ENCODE measurements around the gene SFMBT2.
"Not testable (repeated sequence)": the region's sequence is repeated elsewhere in the genome, so short reads cannot be mapped to it uniquely, and the experiment has no call there.

SFMBT2 gene

DNA sequence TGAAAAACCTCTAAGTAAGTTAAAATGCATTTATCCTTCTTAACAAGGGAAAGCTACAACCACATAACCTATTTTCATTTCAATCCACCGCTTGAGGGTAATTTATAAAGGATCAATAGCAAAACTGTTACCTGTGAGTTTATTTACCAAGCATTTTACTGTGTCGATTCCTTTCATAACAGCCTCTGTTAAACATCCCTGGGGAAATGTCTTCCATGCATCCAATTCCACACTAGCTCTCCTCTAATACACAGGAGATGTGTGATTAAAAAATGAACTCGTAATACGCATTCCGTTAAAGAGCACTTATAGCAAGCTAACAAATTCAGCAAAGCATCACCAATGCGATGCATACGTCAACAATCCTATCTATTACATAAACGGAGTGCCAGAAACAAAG lies 185.7 kb downstream of the SFMBT2 start:
- DNase-seq (ENCODE audit: low spot score), result no peak

GRCh38 chr10:7218968-7219367 lies 191.9 kb downstream of the SFMBT2 start:
- DNase-seq (ENCODE audit: low spot score), result no peak

DNA sequence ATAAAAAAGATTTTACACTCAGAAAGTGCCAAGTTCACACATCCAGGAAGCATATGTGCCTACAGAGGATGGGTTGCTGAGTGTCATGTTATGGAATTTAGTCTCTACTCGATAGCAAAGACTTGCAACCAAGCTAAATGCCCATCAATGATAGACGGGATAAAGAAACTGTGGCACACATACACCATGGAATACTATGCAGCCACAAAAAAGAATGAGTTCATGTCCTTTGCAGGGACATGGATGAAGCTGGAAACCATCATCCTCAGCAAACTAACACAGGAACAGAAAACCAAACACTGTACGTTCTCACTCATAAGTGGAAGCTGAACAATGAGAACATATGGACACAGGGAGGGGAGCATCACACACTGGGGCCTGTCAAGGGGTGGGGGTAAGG lies 198.1 kb downstream of the SFMBT2 start:
- DNase-seq (ENCODE audit: low spot score), result not testable (repeated sequence)

GRCh38 chr10:7211857-7212577 lies 198.8 kb downstream of the SFMBT2 start:
- DNase-seq (ENCODE audit: low spot score), result no peak

DNA sequence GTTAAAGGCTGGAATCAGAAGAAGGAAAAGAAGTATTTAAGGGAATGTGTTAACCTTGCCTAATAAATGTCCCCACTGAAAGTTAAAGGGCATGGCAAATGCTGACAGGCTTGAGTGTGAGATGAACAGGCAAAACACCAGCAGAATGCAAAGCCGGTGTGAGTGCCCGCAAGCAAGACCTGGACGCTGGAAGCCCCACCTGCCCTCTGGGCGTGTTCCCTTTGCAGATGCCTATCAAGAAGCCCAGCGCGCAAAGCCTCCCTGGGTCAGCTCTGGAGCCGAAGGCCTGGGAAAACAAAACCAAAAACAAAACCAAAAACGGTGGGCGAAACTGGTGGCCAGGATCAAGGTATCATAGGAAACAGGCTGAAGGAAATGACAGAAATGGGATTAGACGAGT lies 200.3 kb downstream of the SFMBT2 start:
- DNase-seq (ENCODE audit: low spot score), result no peak

- no peak for DNase-seq (ENCODE audit: low spot score)
Observed at GRCh38 chr10:7209458-7209857, 201.4 kb downstream of the SFMBT2 start.

DNA sequence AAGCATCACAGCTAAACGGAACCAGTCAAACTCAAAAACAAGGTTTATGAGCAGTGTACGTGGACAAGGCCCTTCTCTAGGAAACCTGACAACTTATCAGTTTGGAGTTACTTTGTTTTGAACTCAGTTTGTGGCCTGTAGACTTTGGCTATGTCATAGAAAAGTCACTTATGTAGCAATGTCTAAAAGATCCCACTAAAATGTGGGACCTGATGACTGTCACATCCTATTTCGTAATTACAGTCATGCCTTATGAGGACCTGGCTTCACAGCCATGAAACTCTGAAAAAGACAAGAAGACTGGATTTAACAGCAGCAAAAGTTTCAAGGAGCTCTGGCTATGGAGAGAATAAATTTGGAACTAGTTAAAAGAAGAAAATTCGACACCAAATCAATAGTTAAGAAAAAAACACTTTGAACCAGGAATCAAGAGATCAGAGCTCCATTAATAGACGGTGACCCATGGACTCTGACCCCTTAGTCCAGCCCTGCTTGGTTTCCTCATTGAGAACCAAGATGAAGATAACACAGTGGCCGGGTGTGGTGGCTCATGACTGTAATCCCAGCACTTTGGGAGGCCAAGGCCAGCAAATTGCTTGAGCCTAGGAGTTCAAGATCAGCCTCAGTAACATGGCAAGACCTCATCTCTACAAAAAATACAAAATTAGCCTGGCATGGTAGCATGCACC lies 204.3 kb downstream of the SFMBT2 start:
- DNase-seq (ENCODE audit: low spot score), result no peak

DNA sequence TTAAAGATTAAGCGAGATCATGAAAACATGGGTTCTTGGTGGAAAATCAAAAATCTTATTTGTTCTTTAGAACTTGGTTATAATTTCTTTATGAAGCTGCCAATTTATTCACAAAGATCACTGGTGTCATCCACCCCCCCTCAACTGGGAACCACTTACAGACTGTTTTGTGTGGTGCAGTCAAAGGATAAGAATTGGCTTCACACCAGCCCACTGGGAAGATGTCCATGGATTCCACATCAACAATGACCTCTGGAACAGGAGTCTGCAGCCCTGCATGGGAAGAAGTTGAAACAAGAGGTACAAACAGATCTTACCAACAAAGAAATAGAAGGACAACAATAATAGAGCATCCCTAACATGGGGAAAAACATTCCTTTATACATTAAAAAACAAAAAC lies 205.2 kb downstream of the SFMBT2 start:
- DNase-seq (ENCODE audit: low spot score), result no peak

DNA sequence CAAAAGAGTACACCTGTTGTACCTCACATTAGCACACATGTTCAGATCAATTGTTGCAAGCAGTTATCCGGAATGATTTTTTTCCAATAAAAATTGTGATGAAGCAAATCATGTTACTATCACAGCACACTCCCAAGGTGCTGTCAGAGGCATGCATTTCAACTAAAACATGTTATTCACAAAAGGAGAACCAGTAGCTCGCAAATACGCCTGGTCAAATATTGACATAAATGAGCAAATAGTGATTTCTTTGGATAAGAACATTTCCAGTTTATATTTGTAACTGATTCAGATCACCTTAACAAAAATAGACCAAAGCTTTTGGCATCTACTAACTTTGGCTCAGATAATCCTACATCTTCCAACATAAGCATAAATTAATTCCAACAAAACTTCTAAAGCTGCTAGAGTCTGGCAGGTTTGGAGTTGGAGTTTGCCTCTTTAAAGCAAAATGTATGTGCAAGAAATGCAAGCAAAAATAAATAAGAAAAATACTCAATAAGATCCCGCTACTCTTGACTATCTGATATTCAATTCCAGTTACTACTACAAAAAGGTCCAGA lies 208.0 kb downstream of the SFMBT2 start:
- no peak for DNase-seq (ENCODE audit: low spot score)

DNA sequence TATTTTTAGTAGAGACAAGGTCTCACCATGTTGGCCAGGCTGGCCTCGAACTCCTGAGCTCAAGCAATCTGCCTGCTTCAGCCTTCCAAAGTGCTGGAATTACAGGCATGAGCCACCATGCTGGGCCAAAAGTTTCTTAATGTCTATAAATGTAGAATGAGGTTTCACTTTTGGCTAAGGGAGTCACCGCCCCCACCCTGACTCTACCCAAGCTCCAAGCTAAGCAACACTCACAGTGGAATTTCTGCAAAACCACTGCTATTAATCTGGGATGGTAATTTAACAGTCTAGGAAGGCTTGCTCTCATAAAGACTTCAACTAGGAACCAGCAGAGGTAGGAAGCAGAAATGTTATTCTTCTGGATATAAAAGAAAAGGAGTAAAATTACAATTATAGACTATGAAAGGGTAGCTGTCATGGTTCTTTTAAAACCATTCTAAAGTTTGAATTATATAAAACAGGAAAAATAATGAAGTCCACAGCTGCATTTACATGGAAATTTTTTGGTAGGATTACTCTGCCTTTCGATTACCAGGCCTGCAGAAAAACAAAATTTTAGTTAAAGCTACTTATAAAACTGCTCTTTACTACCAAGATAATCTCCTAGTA lies 211.6 kb downstream of the SFMBT2 start:
- no peak for DNase-seq (ENCODE audit: low spot score)

GRCh38 chr10:7196284-7196683 lies 214.6 kb downstream of the SFMBT2 start:
- no peak for DNase-seq (ENCODE audit: low spot score)

DNA sequence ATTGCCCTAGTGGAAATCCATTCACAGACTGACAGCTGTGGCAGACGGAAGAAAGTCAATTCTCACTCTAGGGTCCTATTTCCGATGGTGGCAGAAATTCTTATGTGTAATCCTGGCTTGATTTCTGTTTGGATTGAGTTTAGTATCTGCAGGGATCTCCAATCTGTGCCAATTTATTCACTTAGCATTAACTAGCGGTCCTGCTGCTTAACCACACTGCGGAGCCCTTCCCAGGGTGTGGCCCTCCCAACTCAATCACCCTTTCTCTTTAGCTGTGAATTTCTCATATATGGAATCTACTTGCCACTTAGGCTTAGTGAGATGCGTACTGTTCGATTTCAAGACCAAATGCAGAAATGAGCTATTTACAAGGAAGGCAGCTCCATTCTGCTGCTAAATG lies 215.7 kb downstream of the SFMBT2 start:
- no peak for DNase-seq (ENCODE audit: low spot score)

DNA sequence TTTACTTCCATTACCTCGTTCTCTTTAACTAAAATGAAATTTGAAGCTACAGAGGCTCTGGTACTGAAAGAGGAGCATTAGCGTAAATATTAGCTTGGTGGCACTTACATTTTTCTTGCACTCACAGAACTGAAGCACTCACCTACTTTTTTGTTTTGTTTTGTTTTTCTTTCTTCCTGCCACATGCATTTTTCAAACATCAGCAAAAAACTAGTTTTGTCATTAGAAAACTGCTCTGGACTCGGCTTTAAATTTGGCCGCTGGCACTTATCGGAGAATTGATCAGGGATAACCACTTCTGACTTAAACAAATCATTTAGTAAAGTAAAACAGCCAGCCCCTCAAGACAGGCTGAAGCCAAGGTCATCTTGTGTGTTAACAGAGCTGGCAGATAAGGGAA lies 216.3 kb downstream of the SFMBT2 start:
- DNase-seq (ENCODE audit: low spot score), result no peak

DNA sequence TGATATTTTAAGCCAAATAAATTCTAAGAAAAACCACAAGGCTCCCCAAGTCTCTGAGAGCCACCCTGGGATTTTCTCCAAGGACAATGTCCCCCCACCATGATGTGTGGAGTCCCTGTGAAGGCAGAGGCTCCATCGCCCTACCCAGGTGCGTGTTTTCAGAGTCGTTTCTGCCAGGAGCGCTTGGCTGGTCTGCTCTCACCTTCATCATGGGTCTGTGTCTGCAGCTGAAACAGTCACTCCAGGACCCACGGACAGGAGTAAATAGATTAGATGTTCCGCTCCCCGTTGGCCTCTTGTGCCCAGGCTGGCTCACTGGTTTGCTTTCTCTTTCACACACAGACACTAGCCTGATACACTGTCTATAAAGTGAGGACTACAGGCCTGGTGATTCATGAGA lies 217.5 kb downstream of the SFMBT2 start:
- no peak for DNase-seq (ENCODE audit: low spot score)

- no peak for DNase-seq (ENCODE audit: low spot score)
Observed at GRCh38 chr10:7192831-7193361, 217.9 kb downstream of the SFMBT2 start.

DNA sequence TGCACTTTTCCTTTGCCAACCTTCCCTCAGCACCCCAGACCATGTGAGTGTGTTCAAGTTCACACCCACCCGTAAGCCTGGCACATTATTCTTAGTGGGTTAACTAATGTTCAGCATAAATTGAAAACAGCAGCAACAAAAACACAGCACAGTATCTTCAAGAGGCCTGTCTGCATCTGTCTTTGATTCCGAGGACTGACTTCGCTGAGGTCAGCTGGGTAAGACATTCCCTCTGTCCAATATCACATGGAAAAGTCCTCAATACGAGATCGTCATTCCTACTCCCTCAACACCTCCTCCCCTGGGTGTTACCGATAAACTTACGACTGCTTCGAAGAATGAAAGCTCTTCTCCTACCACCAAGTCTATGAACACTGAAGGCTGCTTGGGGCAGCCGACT lies 218.8 kb downstream of the SFMBT2 start:
- DNase-seq (ENCODE audit: low spot score), result no peak

- DNase-seq (ENCODE audit: low spot score), result not testable (repeated sequence)
Observed at GRCh38 chr10:7190772-7191171, 220.1 kb downstream of the SFMBT2 start.

DNA sequence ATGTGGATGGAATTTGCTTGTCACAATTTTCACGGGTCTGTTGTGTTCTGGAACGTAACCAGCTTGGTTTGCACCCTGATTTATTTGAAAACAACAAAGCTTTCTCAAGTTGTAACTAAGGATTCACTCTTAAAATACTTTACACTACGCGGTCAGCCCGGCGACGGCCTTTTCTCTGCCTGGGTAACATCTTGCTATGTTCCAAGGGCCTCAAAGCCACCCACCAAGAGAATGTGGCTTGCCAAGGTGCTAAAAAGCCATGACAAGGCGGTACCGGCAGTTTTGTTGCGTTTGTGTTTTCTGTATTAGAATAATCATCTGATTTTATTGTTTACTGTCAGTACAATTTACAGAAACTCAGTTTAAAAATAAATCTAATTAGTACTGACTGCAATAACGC lies 220.9 kb downstream of the SFMBT2 start:
- no peak for DNase-seq (ENCODE audit: low spot score)

- no peak for DNase-seq (ENCODE audit: low spot score)
Observed at GRCh38 chr10:7188456-7189050, 222.3 kb downstream of the SFMBT2 start.

DNA sequence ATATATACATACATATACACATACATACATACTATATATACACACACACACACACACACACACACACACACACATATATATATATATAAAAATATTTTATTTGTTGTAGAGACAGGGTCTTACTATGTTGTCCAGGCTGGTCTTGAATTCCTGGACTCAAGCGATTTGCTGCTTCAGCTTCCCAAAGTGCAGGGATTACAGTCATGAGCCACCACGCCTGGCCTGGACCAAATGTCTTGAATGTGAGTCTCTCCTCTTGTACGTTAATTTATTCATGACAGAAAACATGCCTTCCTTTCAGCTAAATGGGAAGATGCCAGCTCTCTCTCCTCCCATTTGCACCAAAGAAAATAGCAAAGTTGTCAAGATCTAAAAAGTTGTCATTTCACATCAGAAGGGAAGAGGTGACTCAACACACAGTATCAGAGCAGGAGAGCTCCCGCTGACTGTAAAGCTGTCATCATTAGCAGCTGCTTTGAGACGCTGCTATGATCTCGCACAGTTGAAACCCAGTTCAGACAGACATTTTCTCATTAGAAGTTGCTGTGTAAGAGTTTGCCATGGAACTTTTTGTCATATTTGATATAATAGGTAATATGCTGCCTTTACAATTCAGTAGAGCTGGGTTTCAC lies 224.3 kb downstream of the SFMBT2 start:
- no peak for DNase-seq (ENCODE audit: low spot score)

DNA sequence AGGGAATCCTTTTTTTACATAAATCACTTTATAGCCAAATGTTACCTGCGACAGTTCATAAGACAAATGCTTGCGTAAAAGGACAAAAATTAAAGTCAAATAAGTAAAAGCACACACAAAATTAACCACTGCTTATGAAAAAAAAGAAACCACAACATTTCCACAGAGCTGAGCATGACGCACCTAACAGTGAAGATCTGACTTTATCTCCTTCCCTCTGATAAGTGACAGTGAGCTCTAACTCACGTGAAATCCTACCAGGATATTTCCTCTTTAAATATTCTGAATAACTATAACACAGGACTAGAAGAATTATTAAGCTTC lies 225.5 kb downstream of the SFMBT2 start:
- DNase-seq (ENCODE audit: low spot score), result no peak
